Mesothelial cell of epicardium (in vitro differentiated cells): ENCODE data around the gene TBXAS1. TPM values are rescaled to one million over a fixed set of nuclear protein-coding genes. Genes with fewer than 3 reads are reported as not detected.

Experiments
- DNase-seq, 2 experiments: peaks; one replicate each; pipeline ENCODE4 v3.0.0; 2021; ENCODE audit warnings: low spot score in 2 of 2; ENCODE audit not compliant: unreplicated experiment in 2 of 2
- H3K27ac Mint-ChIP-seq: 2 replicates; pipeline ENCODE4 v1.8.0; 2021; ENCODE audit warnings: mixed read lengths
- H3K27me3 Mint-ChIP-seq: 2 replicates; pipeline ENCODE4 v1.8.0; 2021; ENCODE audit warnings: low read depth, mixed read lengths
- H3K36me3 Mint-ChIP-seq: 2 replicates; pipeline ENCODE4 v1.8.0; 2021; ENCODE audit warnings: mixed read lengths
- H3K4me1 Mint-ChIP-seq: 2 replicates; pipeline ENCODE4 v1.8.0; 2021; ENCODE audit warnings: mixed read lengths
- H3K4me3 Mint-ChIP-seq: 2 replicates; pipeline ENCODE4 v1.8.0; 2021; ENCODE audit warnings: mild to moderate bottlenecking, moderate library complexity, mixed read lengths
- H3K9me3 Mint-ChIP-seq: 2 replicates; pipeline ENCODE4 v1.8.0; 2021; ENCODE audit warnings: mixed read lengths
- CTCF ChIP-seq: fragments of 200-600 bp; sonication (generic); IDR thresholded peaks from one replicate; pipeline ENCODE4 v1.5.0; 2021; ENCODE audit warnings: antibody characterized with exemption; ENCODE audit not compliant: unreplicated experiment
- total RNA-seq: library from RNA; stranded (reverse); gene quantifications from 3 replicates; pipeline ENCODE4 v1.2.1, GENCODE V29; 2021

The TBXAS1 gene
- total RNA-seq, 1 donor from 2014 or later, result 3.1 TPM

GRCh38 chr7:139896831-139897230 lies 67.8 kb downstream of the TBXAS1 start:
- Mint-ChIP-seq H3K36me3 (no peaks in the 10 kb centered on the region), H3K4me1 (no peaks in the 10 kb centered on the region), H3K27me3 (peaks cover 18% of the 10 kb centered on the region), H3K27ac (no peak overlapping the region), H3K9me3 (no peaks in the 10 kb centered on the region), H3K4me3 (no peak overlapping the region)
- DNase-seq, result no peak
- no peak for TF ChIP-seq CTCF

GRCh38 chr7:139897422-139898090 lies 68.5 kb downstream of the TBXAS1 start:
- no peak for DNase-seq
- no peak for TF ChIP-seq CTCF
- Mint-ChIP-seq H3K4me1 (no peaks in the 10 kb centered on the region), H3K27ac (no peak overlapping the region), H3K27me3 (peaks cover 18% of the 10 kb centered on the region), H3K4me3 (no peak overlapping the region), H3K36me3 (no peaks in the 10 kb centered on the region), H3K9me3 (peaks cover 7% of the 10 kb centered on the region)

GRCh38 chr7:139898483-139898882 lies 69.4 kb downstream of the TBXAS1 start:
- Mint-ChIP-seq H3K9me3 (peaks cover 14% of the 10 kb centered on the region), H3K27me3 (peaks cover 18% of the 10 kb centered on the region), H3K27ac (no peak overlapping the region), H3K4me1 (no peaks in the 10 kb centered on the region), H3K36me3 (no peaks in the 10 kb centered on the region), H3K4me3 (no peak overlapping the region)
- no peak for TF ChIP-seq CTCF
- DNase-seq, result no peak

- H3K4me3 Mint-ChIP-seq, result no peak overlapping the region
- H3K36me3 Mint-ChIP-seq, result no peaks in the 10 kb centered on the region
- peaks cover 24% of the 10 kb centered on the region for H3K27me3 Mint-ChIP-seq
- no peaks in the 10 kb centered on the region for H3K4me1 Mint-ChIP-seq
- peaks cover 23% of the 10 kb centered on the region for H3K9me3 Mint-ChIP-seq
- H3K27ac Mint-ChIP-seq, result no peak overlapping the region
- no peak for TF ChIP-seq CTCF
- DNase-seq, result no peak
These were observed 70.4 kb downstream of the TBXAS1 start for GRCh38 chr7:139899328-139899955.

- H3K4me1 Mint-ChIP-seq, result no peaks in the 10 kb centered on the region
- DNase-seq, result no peak
- peaks cover 23% of the 10 kb centered on the region for H3K27me3 Mint-ChIP-seq
- no peak for TF ChIP-seq CTCF
- H3K27ac Mint-ChIP-seq, result no peak overlapping the region
- H3K4me3 Mint-ChIP-seq, result no peak overlapping the region
- H3K9me3 Mint-ChIP-seq, result peaks cover 26% of the 10 kb centered on the region
- H3K36me3 Mint-ChIP-seq, result no peaks in the 10 kb centered on the region
These were observed 71.3 kb downstream of the TBXAS1 start for GRCh38 chr7:139900326-139900725.
